Aorta (tissue), 5 donors: ENCODE measurements around the gene MTOR. TPM values are rescaled to one million over a fixed set of nuclear protein-coding genes. Genes with fewer than 3 reads are reported as not detected.
A peak's percentile ranks its signal among the peaks of the same experiment; 100 is the strongest.
"Not testable (repeated sequence)": the region's sequence is repeated elsewhere in the genome, so short reads cannot be mapped to it uniquely, and the experiment has no call there.

Experiments used
- ATAC-seq: fragments of 200-7000 bp; cut with Tn5 transposase; one replicate; pipeline ENCODE4 v1.9.1; 2022; ENCODE audit warnings: moderate library complexity; ENCODE audit not compliant: low FRiP score
- DNase-seq, 2 donors: peaks; one replicate each; pipeline ENCODE4 v3.0.0-alpha.2; 2020
- H3K27ac ChIP-seq, 2 donors: one replicate each; pipeline ENCODE4 v1.5.1; 2013; ENCODE audit warnings: low read length in 2 of 2, mild to moderate bottlenecking in 2 of 2, moderate library complexity in 2 of 2, control low read depth in 1 of 2, inconsistent platforms in 1 of 2, low read depth in 1 of 2
- H3K27me3 ChIP-seq, 2 donors: one replicate each; pipeline ENCODE4 v1.6.1; 2013; ENCODE audit warnings: control low read depth in 1 of 2, low read length in 1 of 2, mild to moderate bottlenecking in 1 of 2, moderate library complexity in 1 of 2; ENCODE audit not compliant: insufficient read depth in 2 of 2, control insufficient read depth in 1 of 2
- H3K36me3 ChIP-seq, 2 donors: one replicate each; pipeline ENCODE4 v1.6.1; 2013; ENCODE audit warnings: control low read depth in 1 of 2, low read length in 1 of 2, mild to moderate bottlenecking in 1 of 2; ENCODE audit not compliant: insufficient read depth in 2 of 2, control insufficient read depth in 1 of 2
- H3K4me1 ChIP-seq, 2 donors: one replicate each; pipeline ENCODE4 v1.6.1; 2013; ENCODE audit warnings: low read length in 2 of 2, control low read depth in 1 of 2, mild to moderate bottlenecking in 1 of 2, moderate library complexity in 1 of 2; ENCODE audit not compliant: insufficient read depth in 2 of 2, control insufficient read depth in 1 of 2
- H3K4me3 ChIP-seq, 2 donors: one replicate each; pipeline ENCODE4 v1.5.1; 2013; ENCODE audit warnings: low read length in 2 of 2, control low read depth in 1 of 2, mild to moderate bottlenecking in 1 of 2
- H3K9me3 ChIP-seq: one replicate; pipeline ENCODE4 v1.6.1; 2013; ENCODE audit warnings: mild to moderate bottlenecking, low read length; ENCODE audit not compliant: control insufficient read depth
- WGBS, 2 donors: extraction: QIAGEN DNeasy Blood & Tissue Kit; methylation state at CpG; one replicate each; pipeline ENCODE4 v1.1.7; 2013; 5-methylcytosine and 5-hydroxymethylcytosine counted together
- intact Hi-C, 2 donors: fragments of 100-400 bp; cut with DNase I; formaldehyde crosslinking; loops; one replicate each; pipeline versions ENCODE4 v1.14.2 to v1.15.0; 2022
- polyA plus RNA-seq, 2 donors: library from polyadenylated mRNA; stranded (reverse); fragments of 200-250 nt; gene quantifications; one replicate each; pipeline ENCODE4 v1.2.3, GENCODE V29; 2013
- total RNA-seq, 2 donors: library from RNA; stranded (reverse); fragmentation: NEBNext Ultra II Directional; extraction: Animal tissue kit (Norgen Biotek cat#: 25700); gene quantifications; one replicate each; pipeline ENCODE4 v1.2.1, GENCODE V29; 2021
- donor health status: healthy with polysubstance abuse.
- donor health status: Bipolar disorder and iron deficiency.
- donor health status: DM: no; HTN: no; CAD: no.
- donor health status: DM: no; HTN: no; CAD: no.
- donor health status: DM: yes; HTN: yes; CAD: no.

MTOR gene
- total and polyA plus RNA-seq, 4 donors, result 7.5 to 31.8 (median 22.9) TPM

DNA sequence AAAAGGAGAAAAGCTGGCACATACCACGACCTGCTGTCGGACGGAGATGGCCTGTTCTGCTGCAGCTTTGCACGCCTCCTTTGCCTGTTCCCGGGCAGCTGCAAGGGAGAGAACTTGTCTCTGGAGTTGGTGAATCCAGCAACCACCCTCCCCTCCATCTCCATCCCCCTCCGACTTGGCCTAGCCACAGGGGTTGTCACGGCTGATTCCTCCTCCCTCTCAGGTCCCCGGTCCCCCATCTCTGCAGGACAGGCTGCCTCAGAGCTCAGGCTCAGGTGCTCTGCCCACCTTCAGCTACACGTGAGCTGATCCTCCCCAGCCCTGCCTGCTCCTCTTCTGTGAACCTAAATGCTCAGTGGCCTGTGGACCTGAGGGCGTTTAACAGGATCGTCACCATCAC, 191.5 kb downstream of the MTOR start:
- intact Hi-C loops, result no loop called here
- H3K36me3 ChIP-seq, result peaks cover 3 to 13% of the 10 kb centered on the region in 2 donors
- H3K27me3 ChIP-seq, result no peaks in the 10 kb centered on the region
- no peak overlapping the region for H3K27ac ChIP-seq
- WGBS, 2 donors, result 77 to 86% methylated on average over 11 of the region's 11 CpGs
- ATAC-seq, result no peak
- no peak overlapping the region for H3K4me3 ChIP-seq
- peak in 1 of 2 donors; percentile 73 for DNase-seq
- H3K9me3 ChIP-seq, result no peaks in the 10 kb centered on the region
- no peaks in the 10 kb centered on the region for H3K4me1 ChIP-seq

DNA sequence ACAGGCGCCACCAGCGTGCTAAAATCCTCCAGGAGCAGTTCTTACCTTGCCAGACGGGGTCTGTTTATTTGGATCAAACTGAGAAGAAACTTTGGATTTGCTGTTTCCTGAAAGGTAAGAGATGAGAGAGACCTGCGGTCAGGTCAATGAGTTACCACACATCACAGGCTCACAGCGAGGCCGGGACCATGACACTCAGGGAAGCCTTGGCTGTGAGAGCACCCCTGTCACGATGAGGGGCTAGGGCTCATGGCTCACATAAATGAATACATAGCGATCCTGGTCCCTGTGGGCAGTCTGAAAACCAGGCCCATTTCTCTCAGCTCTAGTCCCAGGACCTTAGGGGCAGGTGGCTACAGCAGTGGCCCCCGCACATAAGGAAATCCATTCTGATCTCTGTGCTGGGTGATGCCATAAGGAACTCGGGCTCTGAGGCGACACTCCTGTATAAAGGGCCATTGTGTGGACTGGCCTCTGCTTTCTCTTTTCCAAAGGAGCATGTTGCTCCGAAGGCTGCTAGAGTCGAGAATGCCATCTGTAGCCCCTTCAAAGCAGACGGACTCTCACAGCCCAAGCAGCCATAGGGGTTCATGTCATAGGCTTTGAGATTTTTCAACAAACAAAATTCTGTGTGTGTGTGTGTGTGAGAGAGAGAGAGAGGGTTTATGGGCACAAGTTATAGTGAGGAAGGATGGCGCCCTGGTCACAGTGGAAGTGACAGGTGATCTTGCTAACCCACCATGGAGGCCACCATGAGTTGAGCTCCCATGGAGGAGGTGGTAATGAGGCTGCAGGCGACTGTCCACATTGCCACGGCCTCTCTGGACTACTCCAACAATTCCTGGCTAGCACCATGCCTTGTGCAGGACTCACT, 193.5 kb downstream of the MTOR start:
- H3K4me1 ChIP-seq, result no peaks in the 10 kb centered on the region
- DNase-seq (peak in 1 of 2 donors; percentile 31), ATAC-seq (no peak)
- H3K9me3 ChIP-seq, result no peaks in the 10 kb centered on the region
- H3K27ac ChIP-seq, result no peak overlapping the region
- no peak overlapping the region for H3K4me3 ChIP-seq
- intact Hi-C loops, result no loop called here
- no peaks in the 10 kb centered on the region for H3K27me3 ChIP-seq
- WGBS, 2 donors, result 91 to 94% methylated on average over 17 of the region's 17 CpGs
- H3K36me3 ChIP-seq, result peaks cover 0 to 16% of the 10 kb centered on the region in 2 donors

DNA sequence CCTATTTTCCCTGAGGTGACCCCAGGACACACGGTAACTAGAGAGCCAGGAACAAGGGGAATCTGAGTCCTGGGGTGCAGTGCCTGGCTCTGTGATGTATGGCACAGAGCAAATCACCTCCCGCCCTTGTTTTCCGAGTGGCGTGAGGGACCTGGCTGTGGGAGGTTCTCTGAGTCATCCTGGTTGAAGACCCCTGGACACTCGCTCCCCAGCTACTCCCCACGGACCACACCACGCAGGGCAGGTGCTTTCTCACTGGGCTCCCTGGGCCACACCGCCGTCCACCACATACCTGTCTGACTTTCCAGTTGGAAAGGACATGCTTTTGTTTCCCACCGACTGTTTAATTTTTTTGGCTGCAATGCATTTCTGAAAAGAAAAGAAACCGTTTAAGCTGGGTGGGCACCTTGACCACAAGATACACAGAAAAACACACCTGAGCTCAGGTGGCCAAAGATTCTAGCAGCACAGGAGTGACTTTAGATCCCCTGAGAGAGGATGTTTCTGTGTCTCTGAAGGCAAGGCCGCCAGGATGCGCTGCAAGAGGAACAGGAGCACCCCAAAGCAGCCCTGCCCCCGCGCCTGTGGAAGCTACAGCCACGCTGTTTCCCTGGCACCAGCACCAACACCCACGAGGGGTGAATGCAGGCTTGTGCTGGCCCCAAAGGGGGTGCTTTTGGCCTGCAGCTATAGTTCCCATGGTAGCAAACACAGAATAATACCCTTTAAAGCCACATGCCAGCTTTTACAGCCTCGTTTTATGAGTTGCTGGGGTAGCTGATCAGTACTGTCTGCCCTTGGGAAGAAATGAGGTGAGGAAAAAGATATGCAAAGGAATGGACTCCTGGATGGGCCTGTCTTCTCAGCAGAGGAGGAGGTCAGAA, 194.4 kb downstream of the MTOR start:
- no peaks in the 10 kb centered on the region for H3K4me1 ChIP-seq
- H3K36me3 ChIP-seq, result peaks cover 0 to 15% of the 10 kb centered on the region in 2 donors
- intact Hi-C loops, result no loop called here
- no peaks in the 10 kb centered on the region for H3K27me3 ChIP-seq
- no peak for ATAC-seq
- 86 to 87% methylated on average over 18 of the region's 18 CpGs for WGBS, 2 donors
- no peak overlapping the region for H3K27ac ChIP-seq
- no peak overlapping the region for H3K4me3 ChIP-seq
- H3K9me3 ChIP-seq, result no peaks in the 10 kb centered on the region
- DNase-seq, result peak in 1 of 2 donors; percentile 45

DNA sequence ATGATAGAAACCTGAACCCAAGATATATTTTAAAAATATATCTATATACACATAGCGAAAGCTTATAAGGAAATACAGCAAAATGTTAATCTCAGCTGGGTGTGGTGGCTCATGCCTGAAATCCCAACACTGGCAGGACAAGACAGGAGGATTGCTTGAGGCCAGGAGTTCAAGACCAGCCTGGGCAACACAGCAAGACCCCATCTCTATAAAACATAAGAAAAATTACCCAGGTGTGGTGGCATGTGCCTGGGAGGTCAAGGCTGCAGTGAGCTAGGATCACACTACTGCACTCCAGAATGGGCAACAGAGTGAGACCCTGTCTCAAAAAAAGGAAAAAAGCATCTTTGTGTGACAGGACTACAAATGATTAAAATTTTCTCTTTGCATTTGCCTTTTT, 196.6 kb downstream of the MTOR start:
- ATAC-seq, result no peak
- Histone ChIP-seq H3K36me3 (peaks cover 0 to 15% of the 10 kb centered on the region in 2 donors), H3K4me3 (no peak overlapping the region), H3K27me3 (no peaks in the 10 kb centered on the region), H3K9me3 (no peaks in the 10 kb centered on the region), H3K27ac (no peak overlapping the region), H3K4me1 (no peaks in the 10 kb centered on the region)
- intact Hi-C loops, result no loop called here
- WGBS, 2 donors, result 99 to 100% methylated on average over 1 of the region's 1 CpG
- no peak for DNase-seq

DNA sequence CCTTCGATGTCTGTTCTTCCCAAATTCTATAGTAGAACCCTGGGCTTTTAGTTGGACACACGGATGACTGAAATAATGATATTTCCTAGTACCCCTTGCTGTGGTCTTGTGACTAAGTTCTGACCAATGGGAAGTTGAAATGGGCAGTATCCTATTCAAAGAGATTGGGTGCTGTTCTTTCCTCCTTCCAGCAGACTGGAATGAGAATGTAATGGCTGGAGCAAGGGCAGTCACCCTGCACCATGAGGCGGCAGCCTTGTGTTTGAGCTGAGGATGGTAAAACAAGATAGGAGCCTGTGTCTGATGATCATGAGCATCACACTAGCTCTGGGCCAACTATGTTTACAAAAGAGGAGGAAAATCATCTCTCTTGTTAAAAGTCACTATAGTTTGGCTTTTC, 197.4 kb downstream of the MTOR start:
- Histone ChIP-seq H3K27me3 (no peaks in the 10 kb centered on the region), H3K27ac (no peak overlapping the region), H3K4me3 (no peak overlapping the region), H3K9me3 (no peaks in the 10 kb centered on the region), H3K4me1 (no peaks in the 10 kb centered on the region), H3K36me3 (peaks cover 0 to 15% of the 10 kb centered on the region in 2 donors)
- no peak for ATAC-seq
- intact Hi-C loops, result no loop called here
- WGBS, 2 donors, result 95 to 96% methylated on average over 3 of the region's 3 CpGs
- DNase-seq, result no peak

DNA sequence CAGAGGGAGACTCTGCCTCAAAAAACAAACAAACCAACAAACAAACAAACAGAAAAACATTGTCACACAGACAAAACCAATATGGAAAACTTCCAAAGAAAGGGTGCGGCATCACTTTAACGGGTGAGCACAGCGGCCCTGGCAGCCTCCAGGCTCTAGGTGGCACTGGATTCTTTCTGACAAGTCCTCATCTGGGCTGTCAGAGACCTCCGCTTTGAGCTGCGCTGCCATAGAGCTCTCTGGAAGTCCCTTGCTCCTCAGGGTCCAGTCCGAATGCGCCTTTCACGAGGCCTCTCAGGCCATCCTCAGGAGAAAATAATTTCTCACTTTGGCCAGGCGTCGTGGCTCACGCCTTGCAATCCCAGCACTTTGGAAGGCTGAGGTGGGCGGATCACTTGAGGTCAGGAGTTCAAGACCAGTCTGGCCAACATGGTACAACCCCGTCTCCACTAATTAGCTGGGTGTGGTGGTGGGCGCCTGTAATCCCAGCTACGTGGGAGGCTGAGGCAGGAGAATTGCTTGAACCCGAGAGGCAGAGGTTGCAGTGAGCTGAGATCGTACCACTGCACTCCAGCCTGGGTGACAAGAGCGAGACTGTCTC, 198.3 kb downstream of the MTOR start:
- DNase-seq, result peak in 1 of 2 donors; percentile 46
- 89 to 90% methylated on average over 17 to 18 of the region's 18 CpGs for WGBS, 2 donors
- H3K36me3 ChIP-seq, intact Hi-C loops, ATAC-seq, H3K9me3 ChIP-seq, H3K4me1 ChIP-seq, H3K27ac ChIP-seq, H3K4me3 ChIP-seq, H3K27me3 ChIP-seq: not testable (repeated sequence)

DNA sequence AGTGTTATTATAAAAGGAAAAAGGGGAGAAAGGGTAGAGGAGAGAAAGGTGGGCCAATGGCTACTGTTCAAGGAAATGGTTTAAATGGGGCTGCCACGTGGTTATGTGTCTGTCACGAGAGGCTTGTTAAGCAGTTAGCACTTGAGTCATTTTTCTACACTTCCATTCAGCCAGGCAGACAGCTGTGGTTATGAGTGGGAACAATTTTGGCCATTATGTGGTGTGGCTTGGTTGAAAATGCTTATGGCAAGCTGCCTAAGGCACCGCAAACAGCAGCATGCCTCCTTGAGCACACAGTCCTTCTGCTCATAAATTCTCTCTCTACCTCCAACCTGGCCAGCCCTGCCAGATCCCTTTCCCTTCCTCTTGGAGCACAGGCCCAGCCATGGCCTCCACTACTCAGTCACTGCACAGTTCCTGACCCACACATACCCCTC, 199.4 kb downstream of the MTOR start:
- no peak for ATAC-seq
- Histone ChIP-seq H3K36me3 (peaks cover 0 to 5% of the 10 kb centered on the region in 2 donors), H3K9me3 (no peaks in the 10 kb centered on the region), H3K4me1 (no peaks in the 10 kb centered on the region), H3K4me3 (no peak overlapping the region), H3K27ac (no peak overlapping the region), H3K27me3 (no peaks in the 10 kb centered on the region)
- intact Hi-C loops, result no loop called here
- peak in 1 of 2 donors; percentile 16 for DNase-seq
- 68 to 73% methylated on average over 3 of the region's 3 CpGs for WGBS, 2 donors

DNA sequence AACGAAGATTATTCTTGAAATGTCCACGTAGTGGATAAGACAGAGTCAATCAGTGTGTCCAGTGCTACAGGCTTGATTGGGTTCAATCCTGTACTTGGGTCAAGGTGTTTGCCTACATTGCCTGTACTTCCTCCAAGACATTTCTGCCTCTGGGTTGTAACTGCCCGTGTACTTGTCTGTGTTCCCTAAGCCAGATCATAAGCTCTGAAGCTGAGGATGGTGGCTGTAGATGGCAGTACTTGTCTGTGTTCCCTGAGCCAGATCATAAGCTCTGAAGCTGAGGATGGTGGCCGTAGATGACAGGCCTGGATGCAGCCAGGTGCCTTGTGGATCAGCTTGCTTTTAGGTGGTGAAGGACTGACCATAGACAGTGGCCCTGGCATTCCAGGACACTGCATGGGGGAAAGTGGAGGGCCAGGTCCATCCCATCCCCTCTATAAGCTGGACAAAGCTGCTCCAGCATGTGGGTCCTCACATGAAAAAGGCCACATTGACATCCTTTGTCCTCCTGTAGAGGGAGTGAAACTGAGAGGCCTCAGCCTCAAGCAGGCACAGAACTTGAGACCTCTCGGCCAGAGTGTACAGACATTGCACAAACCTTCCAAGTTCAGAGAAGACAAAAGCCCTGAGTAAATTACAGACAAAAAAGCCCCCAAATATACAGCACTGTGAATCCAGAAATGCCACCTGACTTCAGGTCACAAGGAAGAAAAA, 200.5 kb downstream of the MTOR start:
- DNase-seq (peak in 1 of 2 donors; percentile 33), ATAC-seq (no peak)
- no peaks in the 10 kb centered on the region for H3K4me1 ChIP-seq
- 59 to 62% methylated on average over 5 of the region's 5 CpGs for WGBS, 2 donors
- H3K9me3 ChIP-seq, result no peaks in the 10 kb centered on the region
- no peaks in the 10 kb centered on the region for H3K27me3 ChIP-seq
- no peak overlapping the region for H3K27ac ChIP-seq
- H3K36me3 ChIP-seq, result peaks cover 0 to 5% of the 10 kb centered on the region in 2 donors
- H3K4me3 ChIP-seq, result no peak overlapping the region
- intact Hi-C loops, result no loop called here
